Endothelial cell (in vitro differentiated cells): ENCODE data around the gene HYAL2. TPM values are rescaled to one million over a fixed set of nuclear protein-coding genes. Genes with fewer than 3 reads are reported as not detected.

Experiments
- DNase-seq: peaks from one replicate; pipeline ENCODE4 v3.0.0; 2021; ENCODE audit warnings: low spot score
- H3K27ac Mint-ChIP-seq: one replicate; pipeline ENCODE4 v1.8.0; 2021; ENCODE audit warnings: mixed read lengths, inconsistent platforms; ENCODE audit not compliant: unreplicated experiment
- H3K27me3 Mint-ChIP-seq: one replicate; pipeline ENCODE4 v1.8.0; 2021; ENCODE audit warnings: mild to moderate bottlenecking, moderate library complexity, mixed read lengths, inconsistent platforms; ENCODE audit not compliant: unreplicated experiment
- H3K36me3 Mint-ChIP-seq: one replicate; pipeline ENCODE4 v1.8.0; 2021; ENCODE audit warnings: mild to moderate bottlenecking, low read depth, mixed read lengths, inconsistent platforms; ENCODE audit not compliant: unreplicated experiment
- H3K4me1 Mint-ChIP-seq: one replicate; pipeline ENCODE4 v1.8.0; 2021; ENCODE audit warnings: mild to moderate bottlenecking, mixed read lengths, inconsistent platforms; ENCODE audit not compliant: unreplicated experiment
- H3K4me3 Mint-ChIP-seq: one replicate; pipeline ENCODE4 v1.8.0; 2021; ENCODE audit warnings: mild to moderate bottlenecking, mixed read lengths, inconsistent platforms; ENCODE audit not compliant: unreplicated experiment
- H3K9me3 Mint-ChIP-seq: one replicate; pipeline ENCODE4 v1.8.0; 2021; ENCODE audit warnings: mixed read lengths, inconsistent platforms; ENCODE audit not compliant: unreplicated experiment
- CTCF ChIP-seq: fragments of 200-600 bp; sonication (generic); IDR thresholded peaks from one replicate; pipeline ENCODE4 v1.5.0; 2021; ENCODE audit warnings: antibody characterized with exemption; ENCODE audit not compliant: unreplicated experiment
- total RNA-seq: library from RNA; stranded (reverse); fragmentation: NEBNext Ultra II Directional; extraction: Animal tissue kit (Norgen Biotek cat#: 25700); gene quantifications from one replicate; pipeline ENCODE4 v1.2.1, GENCODE V29; 2021; ENCODE audit not compliant: unreplicated experiment

Gene HYAL2
- total RNA-seq, 1 donor from 2014 or later = 214 TPM

GRCh38 chr3:50297896-50298725 lies 24.4 kb downstream of the HYAL2 start:
- DNase-seq = no peak
- H3K4me3 Mint-ChIP-seq = peak overlapping the region; percentile 96
- H3K36me3 Mint-ChIP-seq = no peaks in the 10 kb centered on the region
- peak overlapping the region; percentile 57 for H3K27ac Mint-ChIP-seq
- no peaks in the 10 kb centered on the region for H3K9me3 Mint-ChIP-seq
- H3K27me3 Mint-ChIP-seq = peaks cover 4% of the 10 kb centered on the region
- peak; percentile 25 for TF ChIP-seq CTCF
- peaks cover 12% of the 10 kb centered on the region for H3K4me1 Mint-ChIP-seq

- no peak for DNase-seq
- no peak overlapping the region for H3K4me3 Mint-ChIP-seq
- peaks cover 4% of the 10 kb centered on the region for H3K27me3 Mint-ChIP-seq
- H3K27ac Mint-ChIP-seq = no peak overlapping the region
- no peaks in the 10 kb centered on the region for H3K36me3 Mint-ChIP-seq
- TF ChIP-seq CTCF = no peak
- H3K9me3 Mint-ChIP-seq = no peaks in the 10 kb centered on the region
- H3K4me1 Mint-ChIP-seq = peaks cover 19% of the 10 kb centered on the region
These were observed 25.2 kb downstream of the HYAL2 start for GRCh38 chr3:50297384-50297775.

GRCh38 chr3:50296721-50297383 lies 25.7 kb downstream of the HYAL2 start:
- no peaks in the 10 kb centered on the region for H3K9me3 Mint-ChIP-seq
- peaks cover 2% of the 10 kb centered on the region for H3K27me3 Mint-ChIP-seq
- H3K36me3 Mint-ChIP-seq = no peaks in the 10 kb centered on the region
- DNase-seq = no peak
- H3K4me3 Mint-ChIP-seq = peak overlapping the region; percentile 51
- no peak for TF ChIP-seq CTCF
- peaks cover 19% of the 10 kb centered on the region for H3K4me1 Mint-ChIP-seq
- no peak overlapping the region for H3K27ac Mint-ChIP-seq

GRCh38 chr3:50295553-50296431 lies 26.8 kb downstream of the HYAL2 start:
- Mint-ChIP-seq H3K9me3 (no peaks in the 10 kb centered on the region), H3K27ac (no peak overlapping the region), H3K27me3 (peaks cover 5% of the 10 kb centered on the region), H3K36me3 (peaks cover 4% of the 10 kb centered on the region), H3K4me3 (no peak overlapping the region), H3K4me1 (peaks cover 22% of the 10 kb centered on the region)
- no peak for DNase-seq
- no peak for TF ChIP-seq CTCF
